Peyer's patch (tissue), 4 donors: ENCODE data around the gene MPP1.

Experiments
- POLR2A ChIP-seq, 2 donors: fragments of 450-650 bp; IDR thresholded peaks; one replicate each; pipeline ENCODE4 v1.5.1; 2017; ENCODE audit warnings: antibody characterized with exemption in 2 of 2, mild to moderate bottlenecking in 2 of 2, moderate library complexity in 2 of 2
- TF ChIP-seq, protein P1 (sequence below), 6 experiments: fragments of 450-650 bp in 4 of 6; fragments of 200-600 bp in 2 of 6; sonication (generic) in 1 of 6; IDR thresholded peaks; one replicate each; pipeline ENCODE4 v1.5.1; 2017 to 2019; ENCODE audit warnings: antibody characterized with exemption in 6 of 6, mild to moderate bottlenecking in 3 of 6, moderate library complexity in 1 of 6

DNA sequence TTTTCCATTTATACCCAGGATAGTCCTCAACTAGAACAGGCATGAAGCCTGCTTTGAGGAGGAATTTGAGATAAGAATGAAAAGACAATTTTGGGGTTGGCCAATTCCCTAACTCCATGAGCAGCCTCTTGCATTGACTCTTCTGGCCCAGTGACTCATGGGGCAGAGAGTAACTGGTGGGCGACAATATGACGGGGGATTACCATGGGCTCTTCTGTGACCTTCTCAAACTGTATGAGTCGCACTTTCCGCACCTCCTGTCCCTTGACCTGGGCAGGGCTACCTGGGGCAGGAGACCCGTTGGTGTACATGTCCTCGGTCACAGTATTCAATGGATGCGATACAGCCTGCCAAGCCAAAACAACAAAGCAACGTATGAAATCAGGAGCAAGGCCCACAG is 13.3 kb downstream of the MPP1 start:
- TF ChIP-seq, protein P1, sequence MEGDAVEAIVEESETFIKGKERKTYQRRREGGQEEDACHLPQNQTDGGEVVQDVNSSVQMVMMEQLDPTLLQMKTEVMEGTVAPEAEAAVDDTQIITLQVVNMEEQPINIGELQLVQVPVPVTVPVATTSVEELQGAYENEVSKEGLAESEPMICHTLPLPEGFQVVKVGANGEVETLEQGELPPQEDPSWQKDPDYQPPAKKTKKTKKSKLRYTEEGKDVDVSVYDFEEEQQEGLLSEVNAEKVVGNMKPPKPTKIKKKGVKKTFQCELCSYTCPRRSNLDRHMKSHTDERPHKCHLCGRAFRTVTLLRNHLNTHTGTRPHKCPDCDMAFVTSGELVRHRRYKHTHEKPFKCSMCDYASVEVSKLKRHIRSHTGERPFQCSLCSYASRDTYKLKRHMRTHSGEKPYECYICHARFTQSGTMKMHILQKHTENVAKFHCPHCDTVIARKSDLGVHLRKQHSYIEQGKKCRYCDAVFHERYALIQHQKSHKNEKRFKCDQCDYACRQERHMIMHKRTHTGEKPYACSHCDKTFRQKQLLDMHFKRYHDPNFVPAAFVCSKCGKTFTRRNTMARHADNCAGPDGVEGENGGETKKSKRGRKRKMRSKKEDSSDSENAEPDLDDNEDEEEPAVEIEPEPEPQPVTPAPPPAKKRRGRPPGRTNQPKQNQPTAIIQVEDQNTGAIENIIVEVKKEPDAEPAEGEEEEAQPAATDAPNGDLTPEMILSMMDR (IDR thresholded peaks at IDR 0.05) = no peak
- TF ChIP-seq POLR2A (IDR thresholded peaks at IDR 0.05) = no peak
